Raji (cell line): ENCODE data around the gene LBP.

Experiments used
- POLR2A ChIP-seq: IDR thresholded peaks from 2 replicates; pipeline ENCODE4 v1.6.1; 2011; ENCODE audit warnings: low read depth, low read length, control low read depth; ENCODE audit not compliant: insufficient read depth

LBP gene

DNA sequence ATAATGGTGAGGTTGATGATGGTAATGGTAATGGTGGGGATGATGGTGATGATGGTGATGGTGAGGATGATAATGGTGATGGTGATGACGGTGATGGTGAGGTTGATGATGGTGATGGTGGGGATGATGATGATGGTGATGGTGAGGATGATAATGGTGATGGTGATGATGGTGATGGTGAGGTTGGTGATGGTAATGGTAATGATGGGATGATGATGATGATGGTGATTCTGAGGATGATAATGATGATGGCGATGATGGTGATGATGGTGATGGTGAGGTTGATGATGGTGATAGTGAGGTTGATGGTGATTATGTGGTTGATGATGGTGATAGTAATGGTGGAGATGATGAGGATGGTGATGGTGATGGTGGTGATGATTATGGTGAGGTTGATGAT, 32.6 kb upstream of the LBP start:
- no peak for TF ChIP-seq POLR2A

- TF ChIP-seq POLR2A: no peak
Observed at GRCh38 chr20:38315290-38315966, 30.9 kb upstream of the LBP start.

- no peak for TF ChIP-seq POLR2A
Observed at GRCh38 chr20:38316341-38316740, 29.9 kb upstream of the LBP start.

GRCh38 chr20:38317422-38317821, 28.9 kb upstream of the LBP start:
- no peak for TF ChIP-seq POLR2A

GRCh38 chr20:38320221-38320620, 26.1 kb upstream of the LBP start:
- TF ChIP-seq POLR2A: no peak

GRCh38 chr20:38321959-38322598, 24.2 kb upstream of the LBP start:
- TF ChIP-seq POLR2A: no peak

DNA sequence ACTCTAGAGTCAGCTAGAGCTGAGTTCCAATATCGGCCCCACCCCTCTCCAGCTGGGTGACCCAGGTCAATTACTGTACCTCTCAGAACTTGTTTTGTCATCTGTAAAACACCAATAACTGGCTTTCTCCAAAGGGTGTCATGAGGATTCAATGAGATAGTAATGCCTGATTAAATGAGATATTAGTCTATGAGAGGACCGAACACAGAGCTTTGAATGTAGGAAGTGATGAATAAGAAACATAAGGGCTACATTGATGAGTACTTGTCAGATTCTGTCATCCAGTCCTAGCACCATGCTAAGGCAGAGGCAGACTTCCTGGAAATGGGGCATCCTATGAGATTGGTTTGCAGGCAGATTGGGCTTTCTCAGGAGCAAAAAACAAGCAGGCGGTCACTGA, 22.1 kb upstream of the LBP start:
- no peak for TF ChIP-seq POLR2A

GRCh38 chr20:38325167-38325566, 21.1 kb upstream of the LBP start:
- TF ChIP-seq POLR2A: no peak

DNA sequence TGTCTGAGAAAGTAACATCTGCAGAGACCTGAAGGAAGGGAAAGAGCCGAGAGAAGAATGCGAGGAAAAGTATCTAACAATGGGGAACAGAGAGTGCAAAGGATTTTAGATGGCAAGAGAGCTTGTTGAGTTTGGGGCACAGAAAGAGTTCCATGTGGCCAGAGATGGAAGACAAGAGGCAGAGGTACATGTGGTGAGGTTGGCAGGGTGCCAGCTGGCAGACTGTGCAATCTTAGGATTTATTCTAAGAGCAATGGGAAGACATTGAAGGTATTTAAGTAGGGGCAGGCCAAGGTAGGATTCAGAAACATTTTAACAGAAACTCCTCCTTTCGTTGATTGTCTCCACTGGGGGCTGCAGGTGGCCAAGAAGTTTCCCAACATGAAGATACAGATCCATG, 20.4 kb upstream of the LBP start:
- no peak for TF ChIP-seq POLR2A

GRCh38 chr20:38326309-38326708, 20.0 kb upstream of the LBP start:
- no peak for TF ChIP-seq POLR2A

DNA sequence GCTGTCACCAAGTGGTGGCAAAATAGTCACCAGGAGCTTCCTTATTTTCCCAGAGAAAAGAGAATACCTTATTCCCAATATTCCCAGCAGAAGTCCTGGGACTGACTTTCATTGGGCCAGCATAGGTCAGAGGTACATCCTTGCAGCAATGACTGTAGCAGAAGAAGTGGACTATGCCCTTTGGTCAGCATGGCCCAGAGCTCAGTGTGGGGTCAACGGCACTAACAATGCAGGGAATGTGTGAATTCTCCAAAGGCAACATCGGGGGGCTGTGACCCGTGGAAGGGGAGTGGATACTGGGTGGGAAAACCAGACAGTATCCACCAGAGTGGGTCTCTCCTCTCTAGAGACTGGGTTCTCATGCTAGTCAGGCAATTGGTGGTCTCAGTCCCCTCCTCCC, 15.6 kb upstream of the LBP start:
- TF ChIP-seq POLR2A: no peak

GRCh38 chr20:38331245-38331644, 15.0 kb upstream of the LBP start:
- no peak for TF ChIP-seq POLR2A

DNA sequence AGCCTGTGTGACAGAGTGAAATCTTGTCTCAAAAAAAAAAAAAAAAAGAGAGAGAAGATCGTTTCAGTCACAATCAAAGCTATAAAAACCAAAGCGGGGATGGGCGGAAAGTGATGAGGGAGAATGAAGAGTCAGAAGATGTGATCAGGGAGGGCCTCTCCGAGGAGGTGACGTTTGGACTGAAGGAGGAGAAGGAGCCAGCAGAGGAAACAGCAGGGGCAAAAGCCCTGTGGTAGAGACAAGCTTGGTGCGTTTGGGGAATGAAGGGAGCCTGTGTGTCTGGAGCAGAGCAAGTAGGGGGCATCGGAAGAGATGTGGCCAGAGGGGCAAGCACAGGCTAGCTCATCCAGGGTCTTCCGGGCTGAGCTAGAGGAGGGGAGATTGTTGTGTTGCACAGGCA, 14.5 kb upstream of the LBP start:
- no peak for TF ChIP-seq POLR2A

DNA sequence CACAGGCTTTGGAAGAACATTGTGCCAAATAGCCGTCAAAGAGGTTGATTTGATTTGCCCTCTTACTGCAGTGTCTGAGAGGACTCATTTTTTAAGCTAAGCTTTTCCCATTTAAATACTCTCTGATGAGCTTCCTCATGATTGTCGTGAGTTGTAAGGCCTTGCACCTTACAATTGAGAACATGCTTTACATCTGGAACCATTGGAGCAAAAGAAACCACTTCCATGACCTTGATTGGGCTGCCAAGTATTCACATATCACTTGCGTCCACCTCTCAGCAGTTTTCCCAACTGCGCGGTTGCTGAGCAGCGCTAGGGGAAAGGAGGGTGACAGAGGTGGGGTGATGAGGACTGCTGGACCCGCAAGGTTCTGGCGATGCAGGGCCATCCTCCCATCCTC, 12.3 kb upstream of the LBP start:
- no peak for TF ChIP-seq POLR2A

DNA sequence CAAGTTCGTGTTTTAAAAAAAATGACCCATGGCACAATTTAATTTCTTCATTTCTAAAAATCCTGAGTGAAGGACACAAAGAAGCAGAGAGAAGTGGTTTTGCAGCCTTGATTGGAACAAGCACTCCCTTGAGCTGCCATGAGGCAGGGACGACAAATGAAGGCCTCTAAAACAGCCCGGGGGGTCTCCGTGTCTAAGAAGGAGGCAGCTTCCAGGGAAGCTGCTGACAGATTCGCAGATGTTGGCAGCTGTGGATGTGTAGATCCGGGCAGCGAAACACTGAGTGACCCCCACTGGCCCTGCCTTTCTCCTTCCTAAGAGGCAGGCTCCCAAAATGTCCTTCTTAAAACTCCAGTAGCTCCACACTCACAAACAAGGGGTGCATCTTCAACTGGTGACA, 9.6 kb upstream of the LBP start:
- no peak for TF ChIP-seq POLR2A

GRCh38 chr20:38337561-38338140, 8.6 kb upstream of the LBP start:
- no peak for TF ChIP-seq POLR2A
